Naive thymus-derived CD4-positive, alpha-beta T cell (primary cell): ENCODE results near the gene ACSM5. TPM values are rescaled to one million over a fixed set of nuclear protein-coding genes. Genes with fewer than 3 reads are reported as not detected.
"Not testable (repeated sequence)": the region's sequence is repeated elsewhere in the genome, so short reads cannot be mapped to it uniquely, and the experiment has no call there.

ENCODE experiments used
- ATAC-seq: fragments of 150-1000 bp; cut with Tn5 transposase; 2 replicates; pipeline ENCODE4 v1.10.0; 2021; ENCODE audit warnings: mild to moderate bottlenecking, moderate library complexity
- CTCF ChIA-PET: fragments of 350-600 bp; sonication (Branson Sonifier 250); formaldehyde crosslinking; loops from one replicate; lab custom pipeline; 2021; ENCODE audit warnings: antibody characterized with exemption; lab: Charles Lee
- POLR2A ChIA-PET: fragments of 350-600 bp; sonication (Branson Sonifier 250); formaldehyde crosslinking; loops from one replicate; lab custom pipeline; 2021; ENCODE audit warnings: antibody characterized with exemption, inconsistent platforms; lab: Charles Lee
- DNase-seq, 9 donors: peaks; one replicate each; pipeline versions ENCODE4 v3.0.0 to v3.0.0-alpha.2; 2020 to 2022; ENCODE audit warnings: mixed read lengths in 1 of 9
- H3K27ac ChIP-seq: one replicate; pipeline ENCODE4 v1.7.0; 2013; ENCODE audit warnings: mild to moderate bottlenecking, low read depth, low read length, moderate library complexity
- H3K27me3 ChIP-seq, 2 donors: one replicate each; pipeline ENCODE4 v1.7.0; 2013; ENCODE audit warnings: low read length in 2 of 2, mild to moderate bottlenecking in 2 of 2, moderate library complexity in 2 of 2; ENCODE audit not compliant: control insufficient read depth in 2 of 2, insufficient read depth in 2 of 2
- H3K36me3 ChIP-seq, 3 experiments: 1 replicate in 2 of 3; 2 replicates in 1 of 3; pipeline ENCODE4 v1.7.0; 2013; ENCODE audit warnings: low read length in 3 of 3, mild to moderate bottlenecking in 3 of 3, moderate library complexity in 1 of 3; ENCODE audit not compliant: insufficient read depth in 3 of 3, control insufficient read depth in 2 of 3
- H3K4me1 ChIP-seq, 2 donors: one replicate each; pipeline ENCODE4 v1.7.0; 2013; ENCODE audit warnings: low read length in 2 of 2, mild to moderate bottlenecking in 2 of 2, moderate library complexity in 1 of 2; ENCODE audit not compliant: control insufficient read depth in 2 of 2, insufficient read depth in 2 of 2
- H3K4me3 ChIP-seq: 2 replicates; pipeline ENCODE4 v1.7.0; 2013; ENCODE audit warnings: mild to moderate bottlenecking, low read length
- H3K9me3 ChIP-seq, 3 experiments: 1 replicate in 2 of 3; 2 replicates in 1 of 3; pipeline ENCODE4 v1.7.0; 2013; ENCODE audit warnings: low read length in 3 of 3; ENCODE audit not compliant: control insufficient read depth in 2 of 3
- H3K27ac Mint-ChIP-seq, 9 donors: one replicate each; pipeline ENCODE4 v1.8.0; 2020 to 2022; ENCODE audit warnings: mixed read lengths in 9 of 9, mild to moderate bottlenecking in 8 of 9, moderate library complexity in 5 of 9, inconsistent platforms in 2 of 9
- H3K27me3 Mint-ChIP-seq, 5 donors: one replicate each; pipeline ENCODE4 v1.8.0; 2021 to 2022; ENCODE audit warnings: mixed read lengths in 5 of 5, mild to moderate bottlenecking in 1 of 5
- H3K36me3 Mint-ChIP-seq, 5 donors: one replicate each; pipeline ENCODE4 v1.8.0; 2020 to 2022; ENCODE audit warnings: mixed read lengths in 5 of 5, mild to moderate bottlenecking in 3 of 5, inconsistent platforms in 1 of 5
- H3K4me1 Mint-ChIP-seq, 7 donors: one replicate each; pipeline ENCODE4 v1.8.0; 2020 to 2022; ENCODE audit warnings: mixed read lengths in 7 of 7, mild to moderate bottlenecking in 3 of 7, inconsistent platforms in 1 of 7
- H3K4me3 Mint-ChIP-seq, 10 donors: one replicate each; pipeline ENCODE4 v1.8.0; 2020 to 2022; ENCODE audit warnings: mild to moderate bottlenecking in 10 of 10, mixed read lengths in 10 of 10, moderate library complexity in 6 of 10, inconsistent platforms in 2 of 10
- H3K9me3 Mint-ChIP-seq, 11 donors: one replicate each; pipeline ENCODE4 v1.8.0; 2020 to 2022; ENCODE audit warnings: mixed read lengths in 11 of 11, mild to moderate bottlenecking in 4 of 11, inconsistent platforms in 1 of 11, moderate library complexity in 1 of 11
- intact Hi-C, 2 donors: fragments of 100-400 bp; cut with micrococcal nuclease; formaldehyde crosslinking; loops; one replicate each; pipeline ENCODE4 v1.15.1; 2023
- polyA plus RNA-seq, 2 donors: library from polyadenylated mRNA; unstranded; fragments of 300-500 nt; fragmentation: Illumina TruSeq; gene quantifications; one replicate each; pipeline ENCODE4 v1.2.3, GENCODE V29; 2021
- total RNA-seq, 6 experiments: library from RNA in 5 of 6; stranded (reverse) in 5 of 6; gene quantifications; 1 replicate in 5 of 6; 2 replicates in 1 of 6; pipeline ENCODE4 v1.2.3 and lab custom pipeline; 2021 to 2026

ACSM5 gene
- total and polyA plus RNA-seq, 7 experiments from 2014 or later, result not detected

DNA sequence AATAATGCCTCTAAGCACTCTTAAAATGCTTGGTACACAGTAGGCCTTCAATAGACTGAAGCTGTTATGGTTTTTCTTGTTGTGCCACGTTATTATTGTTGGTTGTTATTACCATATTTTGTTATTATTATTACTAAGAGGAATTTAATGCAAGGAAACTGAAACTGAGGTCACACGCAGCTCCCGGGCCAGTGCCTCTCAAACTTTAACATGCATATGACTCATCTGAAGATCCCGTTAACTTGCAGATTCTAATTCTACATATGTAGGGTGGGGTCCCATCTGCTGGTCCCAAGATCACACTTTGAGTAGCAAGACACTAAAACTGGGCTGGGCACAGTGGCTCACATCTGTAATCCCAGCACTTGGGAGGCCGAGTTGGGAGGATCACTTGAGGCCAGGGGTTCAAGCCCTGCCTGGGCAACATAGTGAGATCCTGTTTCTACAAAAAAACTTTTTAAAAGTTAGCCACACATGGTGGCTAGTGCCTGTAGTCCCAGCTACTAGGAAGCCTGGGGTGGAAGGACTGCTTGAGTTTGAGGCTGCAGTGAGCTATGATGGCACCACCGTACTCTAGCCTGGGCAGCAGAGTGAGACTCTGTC, 888 bp downstream of the ACSM5 start:
- peaks cover 0 to 20% (median 4%) of the 10 kb centered on the region in 5 donors for H3K27me3 Mint-ChIP-seq

DNA sequence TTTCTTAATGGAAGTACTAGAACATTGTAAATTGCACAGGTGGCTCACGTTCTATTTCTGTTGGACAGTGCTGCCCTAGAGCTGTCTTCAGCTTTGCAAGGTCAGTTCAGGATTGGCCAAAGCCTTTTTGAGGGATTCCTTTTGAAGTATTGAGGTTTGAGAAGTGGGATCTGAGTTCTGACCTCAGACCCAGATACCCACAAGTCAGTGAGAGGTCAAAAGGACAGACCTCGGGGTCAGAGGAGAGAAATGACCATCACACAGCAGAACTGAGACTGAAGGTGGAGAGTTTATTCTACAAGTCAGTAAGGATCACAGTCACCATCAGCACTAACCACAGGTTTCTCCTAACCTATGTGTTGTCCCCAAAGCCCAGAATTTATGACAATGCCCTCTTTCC, 1.7 kb downstream of the ACSM5 start:
- no peak overlapping the region for H3K4me3 Mint-ChIP-seq

More for the DNA sequence above, 888 bp downstream of the ACSM5 start:
- no peaks in the 10 kb centered on the region for H3K9me3 ChIP-seq
- Mint-ChIP-seq H3K36me3 (no peaks in the 10 kb centered on the region), H3K27ac (no peak overlapping the region), H3K4me3 (no peak overlapping the region), H3K4me1 (no peaks in the 10 kb centered on the region), H3K9me3 (peaks cover 0 to 1% (median 0%) of the 10 kb centered on the region in 11 donors)
- ChIA-PET POLR2A (no interaction called here), CTCF (no interaction called here)
- DNase-seq (no peak), ATAC-seq (peak; percentile 49)
- H3K27me3 ChIP-seq, result no peaks in the 10 kb centered on the region
- intact Hi-C loops, result no loop called here
- H3K36me3 ChIP-seq, result no peaks in the 10 kb centered on the region
- H3K4me3 ChIP-seq, result no peak overlapping the region
- H3K4me1 ChIP-seq, result no peaks in the 10 kb centered on the region
- H3K27ac ChIP-seq, result no peak overlapping the region

DNA sequence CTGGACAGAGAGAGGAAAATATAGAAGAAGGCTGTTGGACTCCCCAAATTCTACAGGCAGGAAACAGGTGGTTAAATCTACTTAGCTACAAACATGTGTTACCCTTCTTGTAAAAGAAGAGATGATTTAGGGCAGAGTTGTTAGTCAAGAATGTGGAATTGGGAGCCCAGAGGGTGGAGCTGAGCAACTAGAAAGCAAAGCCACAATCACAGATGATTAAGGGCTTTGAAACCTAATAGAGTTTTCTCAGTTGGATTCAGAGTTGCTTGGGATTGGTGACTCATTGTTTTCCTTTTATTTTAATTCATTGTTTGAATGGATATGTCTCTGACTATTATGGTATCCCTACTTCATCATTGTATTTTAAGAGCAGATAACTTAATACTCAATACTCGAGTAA, 6.2 kb downstream of the ACSM5 start:
- Histone ChIP-seq H3K36me3 (no peaks in the 10 kb centered on the region), H3K4me1 (no peaks in the 10 kb centered on the region), H3K27ac (no peak overlapping the region), H3K27me3 (no peaks in the 10 kb centered on the region), H3K4me3 (no peak overlapping the region), H3K9me3 (no peaks in the 10 kb centered on the region)
- ChIA-PET POLR2A (no interaction called here), CTCF (no interaction called here)
- intact Hi-C loops, result no loop called here
- Mint-ChIP-seq H3K4me3 (no peak overlapping the region), H3K27me3 (peaks cover 0 to 18% (median 7%) of the 10 kb centered on the region in 5 donors), H3K36me3 (no peaks in the 10 kb centered on the region), H3K9me3 (peaks cover 0 to 2% (median 0%) of the 10 kb centered on the region in 11 donors), H3K27ac (no peak overlapping the region), H3K4me1 (no peaks in the 10 kb centered on the region)
- DNase-seq (no peak), ATAC-seq (no peak)

More for the DNA sequence above, 1.7 kb downstream of the ACSM5 start:
- Histone ChIP-seq H3K4me1 (no peaks in the 10 kb centered on the region), H3K27me3 (no peaks in the 10 kb centered on the region), H3K27ac (no peak overlapping the region), H3K36me3 (no peaks in the 10 kb centered on the region), H3K9me3 (no peaks in the 10 kb centered on the region), H3K4me3 (no peak overlapping the region)
- Mint-ChIP-seq H3K9me3 (peaks cover 0 to 1% (median 0%) of the 10 kb centered on the region in 11 donors), H3K27me3 (peaks cover 0 to 20% (median 5%) of the 10 kb centered on the region in 5 donors), H3K36me3 (no peaks in the 10 kb centered on the region), H3K4me1 (no peaks in the 10 kb centered on the region), H3K27ac (no peak overlapping the region)
- no peak for ATAC-seq
- ChIA-PET CTCF (no interaction called here), POLR2A (no interaction called here)
- intact Hi-C loops, result no loop called here
- DNase-seq, result no peak

DNA sequence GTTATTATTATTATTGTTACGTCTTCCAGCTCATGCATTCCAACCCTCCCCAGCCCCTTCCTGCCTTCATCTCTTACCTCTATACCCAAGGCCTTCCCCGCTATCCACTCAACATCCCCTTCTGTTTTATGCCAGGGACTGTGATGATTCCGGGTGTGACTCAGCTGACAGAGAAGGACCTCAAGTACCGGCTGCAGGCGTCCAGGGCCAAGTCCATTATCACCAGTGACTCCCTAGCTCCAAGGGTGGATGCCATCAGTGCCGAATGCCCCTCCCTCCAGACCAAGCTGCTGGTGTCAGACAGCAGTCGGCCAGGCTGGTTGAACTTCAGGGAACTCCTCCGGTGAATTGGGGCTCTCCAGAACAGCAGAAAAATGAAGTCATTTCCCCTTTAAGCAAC, 9.8 kb downstream of the ACSM5 start:
- CTCF ChIA-PET, H3K9me3 ChIP-seq, H3K4me3 ChIP-seq, ATAC-seq, H3K27ac ChIP-seq, H3K36me3 Mint-ChIP-seq, H3K4me3 Mint-ChIP-seq, H3K36me3 ChIP-seq, H3K4me1 ChIP-seq, H3K27ac Mint-ChIP-seq, intact Hi-C loops, H3K9me3 Mint-ChIP-seq, H3K27me3 ChIP-seq, DNase-seq, H3K4me1 Mint-ChIP-seq, POLR2A ChIA-PET: not testable (repeated sequence)
- peaks cover 0 to 16% (median 5%) of the 10 kb centered on the region in 5 donors for H3K27me3 Mint-ChIP-seq

DNA sequence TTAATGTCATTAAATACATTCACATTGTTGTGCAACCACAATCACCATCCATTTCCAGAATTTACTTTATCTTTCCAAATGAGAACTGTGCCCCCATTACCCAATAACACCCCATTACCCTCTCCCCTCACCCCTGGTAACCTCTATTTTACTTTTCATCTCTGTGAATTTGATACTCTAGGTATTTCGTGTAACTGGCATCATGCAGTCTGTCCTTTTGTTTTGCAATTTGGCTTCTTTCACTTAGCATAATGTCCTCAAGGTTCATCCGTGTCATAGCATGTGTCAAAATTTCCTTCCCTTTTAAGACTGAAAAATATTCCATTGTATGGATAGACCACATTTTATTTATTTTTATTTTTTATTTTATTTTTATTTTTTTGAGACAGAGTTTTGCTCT, 12.4 kb downstream of the ACSM5 start:
- H3K27me3 ChIP-seq, CTCF ChIA-PET, DNase-seq, H3K27me3 Mint-ChIP-seq, H3K4me1 Mint-ChIP-seq, intact Hi-C loops, H3K4me1 ChIP-seq, H3K27ac Mint-ChIP-seq, H3K36me3 ChIP-seq, H3K4me3 Mint-ChIP-seq, H3K4me3 ChIP-seq, ATAC-seq, H3K9me3 Mint-ChIP-seq, H3K9me3 ChIP-seq, H3K36me3 Mint-ChIP-seq, H3K27ac ChIP-seq, POLR2A ChIA-PET: not testable (repeated sequence)

DNA sequence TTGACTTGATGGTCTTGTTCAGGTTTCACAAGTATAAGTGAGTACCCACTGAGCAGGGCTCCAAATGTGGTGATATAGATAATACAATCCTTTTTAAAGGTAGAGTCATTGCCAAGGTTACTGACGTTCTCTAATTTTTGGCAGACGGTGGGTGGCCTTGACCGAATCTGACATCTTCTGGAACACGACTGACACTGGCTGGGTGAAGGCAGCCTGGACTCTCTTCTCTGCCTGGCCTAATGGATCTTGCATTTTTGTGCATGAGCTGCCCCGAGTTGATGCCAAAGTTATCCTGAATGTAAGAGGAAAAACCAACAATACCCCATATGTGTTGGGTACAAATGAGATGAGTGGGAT, 14.4 kb downstream of the ACSM5 start:
- H3K27ac ChIP-seq, H3K27ac Mint-ChIP-seq, H3K4me3 Mint-ChIP-seq, POLR2A ChIA-PET, H3K9me3 ChIP-seq, H3K27me3 ChIP-seq, CTCF ChIA-PET, H3K4me3 ChIP-seq, H3K4me1 Mint-ChIP-seq, ATAC-seq, H3K4me1 ChIP-seq, DNase-seq, intact Hi-C loops, H3K36me3 Mint-ChIP-seq, H3K36me3 ChIP-seq, H3K9me3 Mint-ChIP-seq: not testable (repeated sequence)
- peaks cover 0 to 12% (median 0%) of the 10 kb centered on the region in 5 donors for H3K27me3 Mint-ChIP-seq

DNA sequence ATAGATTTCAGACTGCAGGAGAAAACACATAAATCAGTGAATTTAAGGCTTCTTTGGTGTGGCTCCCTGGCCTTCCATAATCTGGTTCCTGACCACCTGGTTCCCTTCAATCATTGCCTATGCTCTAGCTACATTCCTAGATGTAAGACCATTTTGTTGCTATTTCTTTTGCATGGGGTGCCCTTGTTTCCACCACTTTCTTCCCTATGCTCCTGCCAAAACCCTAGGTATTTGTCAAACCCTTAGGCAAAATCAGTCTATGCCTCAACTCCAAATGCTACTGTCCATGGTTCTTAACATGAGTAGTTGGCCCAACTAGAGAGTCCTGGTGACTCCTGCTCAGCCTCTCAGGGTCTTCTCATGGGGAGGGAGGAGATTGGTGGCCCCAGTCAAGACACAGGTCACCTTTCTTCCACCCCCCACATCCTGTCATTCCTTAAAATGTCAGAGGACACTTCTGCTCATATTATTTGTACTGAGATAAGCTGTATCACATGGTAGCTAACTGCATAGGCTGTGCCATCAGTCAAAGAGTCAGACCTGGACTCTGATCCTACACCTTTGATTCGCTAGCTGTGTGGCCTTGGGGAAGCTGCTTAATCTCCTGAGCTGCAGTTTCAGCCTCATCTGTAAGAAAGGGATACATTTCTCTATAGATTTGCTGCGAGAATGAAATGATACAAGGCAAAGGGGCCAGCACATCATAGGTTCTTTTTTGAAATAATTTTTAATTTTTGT, 15.0 kb downstream of the ACSM5 start:
- no peak for ATAC-seq
- Histone ChIP-seq H3K9me3 (no peaks in the 10 kb centered on the region), H3K36me3 (no peaks in the 10 kb centered on the region), H3K4me1 (no peaks in the 10 kb centered on the region), H3K27me3 (no peaks in the 10 kb centered on the region), H3K27ac (no peak overlapping the region), H3K4me3 (no peak overlapping the region)
- DNase-seq, result no peak
- Mint-ChIP-seq H3K9me3 (peaks cover 0 to 6% (median 0%) of the 10 kb centered on the region in 11 donors), H3K36me3 (peaks cover 0 to 3% (median 0%) of the 10 kb centered on the region in 5 donors), H3K27ac (no peak overlapping the region), H3K4me1 (no peaks in the 10 kb centered on the region), H3K4me3 (no peak overlapping the region), H3K27me3 (peaks cover 0 to 12% (median 0%) of the 10 kb centered on the region in 5 donors)
- CTCF ChIA-PET, result no interaction called here
- intact Hi-C loops, result no loop called here
- POLR2A ChIA-PET, result no interaction called here
